Vagina (tissue), 2 donors: ENCODE measurements around the gene PGAM4. TPM values are rescaled to one million over a fixed set of nuclear protein-coding genes. Genes with fewer than 3 reads are reported as not detected.
"Not testable (repeated sequence)": the region's sequence is repeated elsewhere in the genome, so short reads cannot be mapped to it uniquely, and the experiment has no call there.

Source experiments
- DNase-seq, 2 donors: peaks; one replicate each; pipeline ENCODE4 v3.0.0-alpha.2; 2017; ENCODE audit errors: extremely low spot score in 2 of 2
- H3K27ac ChIP-seq: fragments of 200-600 bp; sonication (generic); one replicate; pipeline ENCODE4 v1.5.1; 2019
- H3K27me3 ChIP-seq: fragments of 200-600 bp; sonication (generic); one replicate; pipeline ENCODE4 v1.5.1; 2019
- H3K36me3 ChIP-seq, 2 donors: fragments of 200-600 bp; sonication (generic); one replicate each; pipeline ENCODE4 v1.5.1; 2017 to 2019
- H3K4me1 ChIP-seq: fragments of 200-600 bp; sonication (generic); one replicate; pipeline ENCODE4 v1.5.1; 2019
- H3K4me3 ChIP-seq, 2 donors: fragments of 200-600 bp; sonication (generic); 1 replicate in 1 of 2; 2 replicates in 1 of 2; pipeline ENCODE4 v1.5.1; 2016 to 2019
- H3K9me3 ChIP-seq: fragments of 200-600 bp; sonication (generic); one replicate; pipeline ENCODE4 v1.5.1; 2019
- POLR2A ChIP-seq, 2 donors: fragments of 450-650 bp; IDR thresholded peaks; one replicate each; pipeline ENCODE4 v1.6.1; 2017; ENCODE audit warnings: antibody characterized with exemption in 2 of 2, mild to moderate bottlenecking in 2 of 2, moderate library complexity in 2 of 2
- POLR2AphosphoS5 ChIP-seq, 2 donors: sonication (generic); formaldehyde crosslinking; IDR thresholded peaks; one replicate each; pipeline ENCODE4 v1.9.0; 2017; ENCODE audit warnings: antibody characterized with exemption in 2 of 2, mild to moderate bottlenecking in 2 of 2, low read depth in 1 of 2; ENCODE audit not compliant: insufficient read depth in 1 of 2
- intact Hi-C: fragments of 100-400 bp; cut with DNase I; formaldehyde crosslinking; loops from one replicate; pipeline ENCODE4 v1.15.1; 2023
- total RNA-seq: library from RNA; depleted of rRNA; stranded (reverse); fragments of >200 nt; gene quantifications from one replicate; pipeline ENCODE4 v1.2.3, GENCODE V29; 2016
- TF ChIP-seq, protein P1 (sequence below), 3 experiments: fragments of 450-650 bp in 2 of 3; fragments of 200-600 bp in 1 of 3; sonication (generic) in 1 of 3; IDR thresholded peaks; one replicate each; pipeline ENCODE4 v1.5.1; 2017 to 2019; ENCODE audit warnings: antibody characterized with exemption in 3 of 3, mild to moderate bottlenecking in 2 of 3, moderate library complexity in 2 of 3

The PGAM4 gene
- total RNA-seq, 1 donor from 2014 or later, result not detected

DNA sequence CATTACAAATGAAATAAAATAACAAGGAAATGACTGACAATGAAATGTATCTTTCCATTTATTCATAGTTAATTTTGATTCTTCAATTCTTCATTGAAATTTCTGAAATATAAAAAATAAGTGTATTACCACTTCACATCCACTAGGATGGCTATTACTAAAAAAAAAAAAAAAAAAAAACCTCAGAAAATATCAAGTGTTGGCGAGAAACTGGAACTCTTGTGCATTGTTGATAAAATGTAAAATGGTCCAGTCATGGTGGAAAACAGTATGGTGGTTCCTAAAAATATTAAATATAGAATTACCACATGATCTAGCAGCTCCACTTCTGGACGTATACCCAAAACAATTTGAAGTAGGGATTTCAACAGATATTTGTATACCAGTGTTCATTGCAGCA is 22.9 kb downstream of the PGAM4 start:
- H3K4me3 ChIP-seq, result no peak overlapping the region
- no peak for DNase-seq
- peaks cover 5% of the 10 kb centered on the region for H3K4me1 ChIP-seq
- H3K9me3 ChIP-seq, result no peaks in the 10 kb centered on the region
- intact Hi-C loops, result no loop called here
- TF ChIP-seq, protein P1, sequence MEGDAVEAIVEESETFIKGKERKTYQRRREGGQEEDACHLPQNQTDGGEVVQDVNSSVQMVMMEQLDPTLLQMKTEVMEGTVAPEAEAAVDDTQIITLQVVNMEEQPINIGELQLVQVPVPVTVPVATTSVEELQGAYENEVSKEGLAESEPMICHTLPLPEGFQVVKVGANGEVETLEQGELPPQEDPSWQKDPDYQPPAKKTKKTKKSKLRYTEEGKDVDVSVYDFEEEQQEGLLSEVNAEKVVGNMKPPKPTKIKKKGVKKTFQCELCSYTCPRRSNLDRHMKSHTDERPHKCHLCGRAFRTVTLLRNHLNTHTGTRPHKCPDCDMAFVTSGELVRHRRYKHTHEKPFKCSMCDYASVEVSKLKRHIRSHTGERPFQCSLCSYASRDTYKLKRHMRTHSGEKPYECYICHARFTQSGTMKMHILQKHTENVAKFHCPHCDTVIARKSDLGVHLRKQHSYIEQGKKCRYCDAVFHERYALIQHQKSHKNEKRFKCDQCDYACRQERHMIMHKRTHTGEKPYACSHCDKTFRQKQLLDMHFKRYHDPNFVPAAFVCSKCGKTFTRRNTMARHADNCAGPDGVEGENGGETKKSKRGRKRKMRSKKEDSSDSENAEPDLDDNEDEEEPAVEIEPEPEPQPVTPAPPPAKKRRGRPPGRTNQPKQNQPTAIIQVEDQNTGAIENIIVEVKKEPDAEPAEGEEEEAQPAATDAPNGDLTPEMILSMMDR (IDR thresholded peaks at IDR 0.05), result no peak
- TF ChIP-seq POLR2AphosphoS5 (IDR thresholded peaks at IDR 0.05; ENCODE audit: insufficient read depth in 1 of 2, low read depth in 1 of 2) (no peak), POLR2A (IDR thresholded peaks at IDR 0.05) (no peak)
- no peaks in the 10 kb centered on the region for H3K27me3 ChIP-seq
- H3K27ac ChIP-seq, result no peak overlapping the region
- no peaks in the 10 kb centered on the region for H3K36me3 ChIP-seq

DNA sequence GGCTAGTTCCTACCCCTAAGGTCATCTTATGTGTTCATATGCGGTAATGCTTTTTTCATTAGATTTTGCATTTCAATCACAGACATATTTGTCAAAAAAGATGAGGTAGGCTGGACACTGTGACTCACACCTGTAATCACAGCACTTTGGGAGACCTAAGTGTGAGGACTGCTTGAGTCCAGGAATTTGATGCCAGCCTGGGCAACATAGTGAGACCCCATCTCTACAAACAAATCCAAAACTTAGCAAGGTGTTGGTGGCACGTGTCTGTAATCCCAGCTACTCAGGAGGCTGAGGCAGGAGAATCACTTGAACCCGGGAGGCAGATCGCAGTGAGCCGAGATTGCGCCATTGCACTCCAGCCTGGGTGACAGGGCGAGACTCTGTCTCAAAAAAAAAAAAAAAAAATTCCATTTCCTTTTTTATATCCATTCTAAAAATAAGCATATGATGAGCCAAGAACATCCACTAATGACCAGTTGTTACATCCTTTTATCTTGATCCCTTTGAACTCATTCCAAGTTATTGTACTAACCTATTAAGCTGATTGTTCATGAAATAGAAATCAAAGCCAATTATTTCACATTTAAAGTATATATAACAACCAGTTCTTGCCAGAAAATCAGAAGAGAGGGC is 23.4 kb downstream of the PGAM4 start:
- Histone ChIP-seq H3K9me3 (no peaks in the 10 kb centered on the region), H3K4me3 (no peak overlapping the region), H3K4me1 (peaks cover 5% of the 10 kb centered on the region), H3K27me3 (no peaks in the 10 kb centered on the region), H3K36me3 (no peaks in the 10 kb centered on the region), H3K27ac (no peak overlapping the region)
- no peak for DNase-seq
- TF ChIP-seq, protein P1 (IDR thresholded peaks at IDR 0.05), result no peak
- no peak for TF ChIP-seq POLR2AphosphoS5 (IDR thresholded peaks at IDR 0.05; ENCODE audit: insufficient read depth in 1 of 2, low read depth in 1 of 2)
- TF ChIP-seq POLR2A (IDR thresholded peaks at IDR 0.05), result no peak
- intact Hi-C loops, result no loop called here

DNA sequence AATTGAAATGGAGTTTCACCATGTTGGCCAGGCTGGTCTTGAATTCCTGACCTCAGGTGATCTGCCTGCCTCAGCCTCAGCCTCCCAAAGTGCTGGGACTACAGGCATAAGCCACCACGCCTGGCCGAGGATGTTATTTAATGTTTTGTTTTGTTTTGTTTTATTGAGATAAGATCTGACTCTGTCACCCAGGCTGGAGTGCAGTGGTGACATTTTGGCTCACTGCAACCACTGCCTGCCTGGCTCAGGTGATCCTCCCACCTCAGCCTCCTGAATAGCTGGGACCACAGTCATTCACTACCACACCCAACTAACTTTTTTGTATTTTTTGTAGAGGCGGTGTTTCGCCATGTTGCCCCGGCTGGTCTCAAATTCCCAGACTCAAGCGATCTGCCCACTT is 24.4 kb downstream of the PGAM4 start:
- H3K36me3 ChIP-seq, H3K9me3 ChIP-seq, DNase-seq, H3K27ac ChIP-seq, H3K4me3 ChIP-seq, H3K4me1 ChIP-seq, H3K27me3 ChIP-seq, intact Hi-C loops: not testable (repeated sequence)

DNA sequence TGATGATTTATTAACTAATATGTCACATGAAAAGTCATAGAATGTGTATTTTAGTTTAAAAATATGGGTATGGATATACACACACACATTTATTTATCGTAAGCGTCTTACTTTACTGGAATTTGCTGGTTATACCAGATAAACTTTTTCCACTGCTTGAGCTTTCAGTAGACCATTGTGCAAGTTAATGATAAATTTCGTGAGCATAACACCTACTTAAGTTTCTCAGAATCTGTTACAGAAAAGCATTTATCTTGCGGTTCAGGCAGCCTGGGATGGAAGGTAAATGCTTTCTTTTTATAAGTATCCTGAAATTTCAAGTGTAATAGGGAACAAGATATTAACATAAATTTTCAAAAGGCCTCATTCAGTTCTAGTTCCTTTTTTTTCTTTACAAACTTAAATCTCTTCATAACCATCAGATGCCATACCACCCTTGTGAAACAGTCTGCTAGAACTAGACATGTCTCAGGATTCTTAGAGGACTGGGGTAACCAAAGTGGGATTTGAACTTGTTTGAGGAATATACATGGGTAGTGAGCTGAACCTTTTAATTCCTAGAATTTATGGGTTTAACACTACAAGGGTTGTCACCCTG is 31.3 kb downstream of the PGAM4 start:
- DNase-seq, result no peak
- TF ChIP-seq, protein P1 (IDR thresholded peaks at IDR 0.05), result no peak
- intact Hi-C loops, result no loop called here
- Histone ChIP-seq H3K27me3 (no peaks in the 10 kb centered on the region), H3K4me3 (no peak overlapping the region), H3K4me1 (no peaks in the 10 kb centered on the region), H3K27ac (no peak overlapping the region), H3K36me3 (no peaks in the 10 kb centered on the region), H3K9me3 (no peaks in the 10 kb centered on the region)

DNA sequence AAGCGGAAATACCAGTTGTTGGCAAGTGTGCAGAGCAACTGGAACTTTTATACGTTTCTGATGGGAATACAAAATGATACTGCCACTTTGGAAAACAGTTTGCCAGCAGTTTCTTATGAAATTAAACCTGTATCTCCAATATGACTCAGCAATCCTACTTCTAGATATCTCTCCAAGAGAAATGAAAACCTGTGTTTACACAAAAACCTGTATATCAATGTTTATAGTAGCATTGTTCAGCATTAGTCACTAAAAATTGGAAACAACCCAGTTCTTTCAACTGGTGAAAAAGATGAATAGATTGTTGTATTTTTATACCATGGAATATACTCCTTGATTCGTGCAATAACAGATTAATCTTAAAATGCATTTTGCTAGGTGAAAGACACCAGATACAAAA is 32.1 kb downstream of the PGAM4 start:
- H3K4me3 ChIP-seq, result no peak overlapping the region
- no peaks in the 10 kb centered on the region for H3K36me3 ChIP-seq
- H3K9me3 ChIP-seq, result no peaks in the 10 kb centered on the region
- DNase-seq, result no peak
- TF ChIP-seq, protein P1 (IDR thresholded peaks at IDR 0.05), result no peak
- peak in 1 of 2 donors; percentile 10 for TF ChIP-seq POLR2AphosphoS5 (IDR thresholded peaks at IDR 0.05; ENCODE audit: insufficient read depth in 1 of 2, low read depth in 1 of 2)
- intact Hi-C loops, result no loop called here
- no peak overlapping the region for H3K27ac ChIP-seq
- no peaks in the 10 kb centered on the region for H3K4me1 ChIP-seq
- no peaks in the 10 kb centered on the region for H3K27me3 ChIP-seq
